ENCODE data around the gene RRBP1.

DNA sequence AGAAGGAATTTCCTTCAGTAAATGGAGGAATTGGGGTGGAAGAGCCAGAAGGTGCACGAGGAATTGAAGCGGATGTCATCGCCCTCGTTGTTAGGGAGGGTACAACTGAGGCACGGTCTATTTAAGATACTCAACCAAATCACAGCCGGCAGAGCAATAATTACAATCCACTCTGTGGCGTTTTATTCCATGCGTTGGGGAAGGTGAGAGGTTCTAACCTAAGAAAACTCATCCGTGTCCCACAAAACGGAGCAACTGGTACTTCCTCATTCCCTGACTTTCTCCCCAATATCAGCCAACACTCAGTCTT lies 802 bp upstream of the RRBP1 start:
- TF ChIP-seq, protein P1, sequence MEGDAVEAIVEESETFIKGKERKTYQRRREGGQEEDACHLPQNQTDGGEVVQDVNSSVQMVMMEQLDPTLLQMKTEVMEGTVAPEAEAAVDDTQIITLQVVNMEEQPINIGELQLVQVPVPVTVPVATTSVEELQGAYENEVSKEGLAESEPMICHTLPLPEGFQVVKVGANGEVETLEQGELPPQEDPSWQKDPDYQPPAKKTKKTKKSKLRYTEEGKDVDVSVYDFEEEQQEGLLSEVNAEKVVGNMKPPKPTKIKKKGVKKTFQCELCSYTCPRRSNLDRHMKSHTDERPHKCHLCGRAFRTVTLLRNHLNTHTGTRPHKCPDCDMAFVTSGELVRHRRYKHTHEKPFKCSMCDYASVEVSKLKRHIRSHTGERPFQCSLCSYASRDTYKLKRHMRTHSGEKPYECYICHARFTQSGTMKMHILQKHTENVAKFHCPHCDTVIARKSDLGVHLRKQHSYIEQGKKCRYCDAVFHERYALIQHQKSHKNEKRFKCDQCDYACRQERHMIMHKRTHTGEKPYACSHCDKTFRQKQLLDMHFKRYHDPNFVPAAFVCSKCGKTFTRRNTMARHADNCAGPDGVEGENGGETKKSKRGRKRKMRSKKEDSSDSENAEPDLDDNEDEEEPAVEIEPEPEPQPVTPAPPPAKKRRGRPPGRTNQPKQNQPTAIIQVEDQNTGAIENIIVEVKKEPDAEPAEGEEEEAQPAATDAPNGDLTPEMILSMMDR (IDR thresholded peaks at IDR 0.05; ENCODE audit: low read depth, low read length), result 0 out of 2 replicates have a peak, but pooled peaks have one; percentile 2
- TF ChIP-seq EZH2phosphoT487 (IDR thresholded peaks at IDR 0.05; ENCODE audit: low read depth), result no peak

All from OCI-LY3 (cell line).